Neural progenitor cell (in vitro differentiated cells): ENCODE data around the gene BBS7. TPM values are rescaled to one million over a fixed set of nuclear protein-coding genes. Genes with fewer than 3 reads are reported as not detected.

ENCODE experiments used
- DNase-seq: peaks from one replicate; pipeline ENCODE4 v3.0.0-alpha.2; 2016; ENCODE audit warnings: low spot score
- H2AFZ ChIP-seq: fragments of 200-600 bp; sonication (generic); replicated peaks from 2 replicates; pipeline ENCODE4 v1.6.1; 2016; ENCODE audit warnings: antibody characterized with exemption
- H3F3A ChIP-seq: fragments of 200-600 bp; sonication (generic); 2 replicates; pipeline ENCODE4 v1.6.1; 2016; ENCODE audit warnings: antibody characterized with exemption, low read depth
- H3K27ac ChIP-seq: fragments of 200-600 bp; sonication (generic); 2 replicates; pipeline ENCODE4 v1.5.1; 2016; ENCODE audit warnings: mild to moderate bottlenecking
- H3K27me3 ChIP-seq: fragments of 200-600 bp; sonication (generic); 2 replicates; pipeline ENCODE4 v1.6.1; 2016; ENCODE audit warnings: mild to moderate bottlenecking, moderate library complexity
- H3K36me3 ChIP-seq: fragments of 200-600 bp; sonication (generic); 2 replicates; pipeline ENCODE4 v1.5.1; 2016
- H3K4me1 ChIP-seq: fragments of 200-600 bp; sonication (generic); 2 replicates; pipeline ENCODE4 v1.6.1; 2016; ENCODE audit warnings: mixed run types
- H3K4me2 ChIP-seq: fragments of 200-600 bp; sonication (generic); 2 replicates; pipeline ENCODE4 v1.6.1; 2016
- H3K4me3 ChIP-seq: fragments of 200-600 bp; sonication (generic); 2 replicates; pipeline ENCODE4 v1.5.1; 2016
- H3K79me2 ChIP-seq: fragments of 200-600 bp; sonication (generic); 2 replicates; pipeline ENCODE4 v1.6.1; 2016; ENCODE audit warnings: low read depth
- H3K9ac ChIP-seq: fragments of 200-600 bp; sonication (generic); 2 replicates; pipeline ENCODE4 v1.6.1; 2016
- H3K9me3 ChIP-seq: fragments of 200-600 bp; sonication (generic); 2 replicates; pipeline ENCODE4 v1.5.1; 2016; ENCODE audit warnings: low read depth
- H4K20me1 ChIP-seq: fragments of 200-600 bp; sonication (generic); 2 replicates; pipeline ENCODE4 v1.6.1; 2016; ENCODE audit warnings: low read depth
- H3K27ac Mint-ChIP-seq: 3 replicates; pipeline ENCODE4 v1.8.0; 2021; ENCODE audit warnings: mixed read lengths
- H3K27me3 Mint-ChIP-seq: 2 replicates; pipeline ENCODE4 v1.8.0; 2022; ENCODE audit warnings: low read depth, mild to moderate bottlenecking, inconsistent platforms, moderate library complexity, mixed read lengths; ENCODE audit not compliant: insufficient read depth
- H3K36me3 Mint-ChIP-seq: 3 replicates; pipeline ENCODE4 v1.8.0; 2021; ENCODE audit warnings: mixed read lengths
- H3K4me1 Mint-ChIP-seq: 3 replicates; pipeline ENCODE4 v1.8.0; 2021; ENCODE audit warnings: mixed read lengths
- H3K4me3 Mint-ChIP-seq: 3 replicates; pipeline ENCODE4 v1.8.0; 2021; ENCODE audit warnings: mild to moderate bottlenecking, moderate library complexity, mixed read lengths
- H3K9me3 Mint-ChIP-seq: 3 replicates; pipeline ENCODE4 v1.8.0; 2020; ENCODE audit warnings: mixed read lengths
- EZH2 ChIP-seq: fragments of 200-600 bp; sonication (generic); IDR thresholded peaks from 2 replicates; pipeline ENCODE4 v1.6.1; 2017; ENCODE audit warnings: antibody characterized with exemption, mild to moderate bottlenecking, moderate library complexity
- EZH2phosphoT487 ChIP-seq: fragments of 200-600 bp; sonication (generic); IDR thresholded peaks from 2 replicates; pipeline ENCODE4 v1.6.1; 2017; ENCODE audit warnings: antibody characterized with exemption
- total RNA-seq: library from RNA; depleted of rRNA; stranded (reverse); fragments of >200 nt; gene quantifications from 2 replicates; pipeline ENCODE4 v1.2.3, GENCODE V29; 2015; ENCODE audit warnings: low replicate concordance
- TF ChIP-seq, protein P1 (sequence below): fragments of 200-600 bp; sonication (generic); IDR thresholded peaks from 2 replicates; pipeline ENCODE4 v1.5.1; 2017; ENCODE audit warnings: antibody characterized with exemption, mild to moderate bottlenecking

The BBS7 gene
- total RNA-seq, 1 donor from 2014 or later = 39.7 TPM

GRCh38 chr4:121801715-121802075 lies 68.6 kb downstream of the BBS7 start:
- no peaks in the 10 kb centered on the region for H3K9me3 ChIP-seq
- H3K4me1 Mint-ChIP-seq = peaks cover 21% of the 10 kb centered on the region
- H3F3A ChIP-seq = no peaks in the 10 kb centered on the region
- peak overlapping the region; percentile 85 for H3K4me3 Mint-ChIP-seq
- H3K27ac ChIP-seq = peak overlapping the region; percentile 54
- peak overlapping the region; percentile 93 for H3K4me3 ChIP-seq
- peaks cover 20% of the 10 kb centered on the region for H3K36me3 ChIP-seq
- peaks cover 17% of the 10 kb centered on the region for H3K36me3 Mint-ChIP-seq
- no peaks in the 10 kb centered on the region for H3K27me3 ChIP-seq
- H3K4me2 ChIP-seq = peak overlapping the region; percentile 81
- H4K20me1 ChIP-seq = no peaks in the 10 kb centered on the region
- H2AFZ ChIP-seq = peak overlapping the region; percentile 97
- H3K27me3 Mint-ChIP-seq = no peaks in the 10 kb centered on the region
- no peak overlapping the region for H3K27ac Mint-ChIP-seq
- TF ChIP-seq EZH2phosphoT487 = no peak
- no peak for TF ChIP-seq EZH2
- TF ChIP-seq, protein P1, sequence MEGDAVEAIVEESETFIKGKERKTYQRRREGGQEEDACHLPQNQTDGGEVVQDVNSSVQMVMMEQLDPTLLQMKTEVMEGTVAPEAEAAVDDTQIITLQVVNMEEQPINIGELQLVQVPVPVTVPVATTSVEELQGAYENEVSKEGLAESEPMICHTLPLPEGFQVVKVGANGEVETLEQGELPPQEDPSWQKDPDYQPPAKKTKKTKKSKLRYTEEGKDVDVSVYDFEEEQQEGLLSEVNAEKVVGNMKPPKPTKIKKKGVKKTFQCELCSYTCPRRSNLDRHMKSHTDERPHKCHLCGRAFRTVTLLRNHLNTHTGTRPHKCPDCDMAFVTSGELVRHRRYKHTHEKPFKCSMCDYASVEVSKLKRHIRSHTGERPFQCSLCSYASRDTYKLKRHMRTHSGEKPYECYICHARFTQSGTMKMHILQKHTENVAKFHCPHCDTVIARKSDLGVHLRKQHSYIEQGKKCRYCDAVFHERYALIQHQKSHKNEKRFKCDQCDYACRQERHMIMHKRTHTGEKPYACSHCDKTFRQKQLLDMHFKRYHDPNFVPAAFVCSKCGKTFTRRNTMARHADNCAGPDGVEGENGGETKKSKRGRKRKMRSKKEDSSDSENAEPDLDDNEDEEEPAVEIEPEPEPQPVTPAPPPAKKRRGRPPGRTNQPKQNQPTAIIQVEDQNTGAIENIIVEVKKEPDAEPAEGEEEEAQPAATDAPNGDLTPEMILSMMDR = no peak
- DNase-seq = no peak
- no peaks in the 10 kb centered on the region for H3K9me3 Mint-ChIP-seq
- H3K9ac ChIP-seq = peak overlapping the region; percentile 94
- peaks cover 46% of the 10 kb centered on the region for H3K79me2 ChIP-seq
- H3K4me1 ChIP-seq = peaks cover 16% of the 10 kb centered on the region

DNA sequence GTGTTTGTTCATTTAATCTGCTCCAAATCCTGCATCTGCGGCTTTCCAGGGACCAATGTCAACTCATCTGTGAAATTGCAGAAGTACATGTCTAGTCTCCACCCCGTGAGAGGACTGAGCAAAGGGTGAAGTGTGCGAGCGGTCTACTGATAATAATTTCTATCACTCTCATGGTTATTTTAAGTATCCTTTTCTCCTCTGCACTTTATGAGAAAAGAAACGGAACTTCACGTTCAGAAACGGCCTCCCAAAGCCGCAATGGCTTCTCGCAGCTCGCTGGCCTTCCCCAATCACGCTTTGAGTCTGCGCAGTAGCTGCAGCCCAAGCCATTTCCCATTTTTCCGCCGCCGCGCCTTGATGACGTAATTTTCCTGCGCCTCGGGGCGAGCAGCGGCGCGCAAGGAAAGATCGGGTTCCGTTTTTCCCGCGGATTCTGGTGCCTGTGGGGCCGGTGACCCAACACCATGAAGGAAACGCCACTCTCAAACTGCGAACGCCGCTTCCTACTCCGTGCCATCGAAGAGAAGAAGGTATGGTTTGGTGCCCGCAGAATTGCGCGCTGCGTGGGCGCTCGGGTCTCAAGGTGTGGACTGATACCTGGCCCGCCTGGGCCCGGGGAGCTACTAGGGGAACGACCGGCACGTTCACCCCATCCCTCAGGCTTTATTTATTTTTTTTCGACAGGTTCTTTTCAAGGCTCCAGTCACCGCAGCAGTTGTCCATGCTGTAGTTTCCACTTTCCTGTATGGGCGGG lies 69.1 kb downstream of the BBS7 start, which contains the start of gene EXOSC9:
Gene EXOSC9 (plus strand): TSS at position 363 of the 754 bp plus-strand sequence. CDS start 102 bp downstream, at position 465.
- Histone ChIP-seq H3K4me1 (peaks cover 21% of the 10 kb centered on the region), H3K79me2 (peaks cover 44% of the 10 kb centered on the region), H3K4me3 (peak within 1 kb of the TSS; percentile 93), H2AFZ (peak within 1 kb of the TSS; percentile 97), H3K9ac (peak within 1 kb of the TSS; percentile 94), H3F3A (no peaks in the 10 kb centered on the region), H3K4me2 (peak within 1 kb of the TSS; percentile 81), H3K27me3 (no peaks in the 10 kb centered on the region), H3K27ac (peak within 1 kb of the TSS; percentile 54), H4K20me1 (no peaks in the 10 kb centered on the region), H3K9me3 (no peaks in the 10 kb centered on the region), H3K36me3 (peaks cover 20% of the 10 kb centered on the region)
- peak within 1 kb of the TSS; percentile 85 for H3K4me3 Mint-ChIP-seq
- TF ChIP-seq EZH2phosphoT487 (no peak), EZH2 (no peak)
- TF ChIP-seq, protein P1 = no peak
- peak; percentile 95 for DNase-seq
- no peaks in the 10 kb centered on the region for H3K9me3 Mint-ChIP-seq
- H3K27ac Mint-ChIP-seq = peak within 1 kb of the TSS; percentile 89
- H3K27me3 Mint-ChIP-seq = no peaks in the 10 kb centered on the region
- H3K36me3 Mint-ChIP-seq = peaks cover 13% of the 10 kb centered on the region
- peaks cover 23% of the 10 kb centered on the region for H3K4me1 Mint-ChIP-seq

DNA sequence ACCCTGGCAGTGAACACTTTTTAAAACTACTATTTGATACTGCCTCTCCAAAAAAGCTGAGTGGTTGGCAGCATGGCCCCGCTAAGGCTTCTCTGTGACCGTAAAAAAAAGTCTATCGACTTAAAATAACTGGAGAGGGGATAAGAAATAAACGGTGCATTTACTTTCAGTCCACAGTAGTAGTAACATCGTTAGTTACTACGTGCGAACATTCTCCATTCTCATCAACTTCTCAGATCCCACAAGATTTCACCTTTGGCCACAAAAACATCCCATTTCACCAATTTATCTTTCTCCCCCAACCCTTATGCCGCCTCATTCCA lies 69.7 kb downstream of the BBS7 start:
- peak overlapping the region; percentile 85 for H3K4me3 Mint-ChIP-seq
- peaks cover 25% of the 10 kb centered on the region for H3K4me1 Mint-ChIP-seq
- Histone ChIP-seq H3F3A (no peaks in the 10 kb centered on the region), H3K4me2 (peak overlapping the region; percentile 81), H3K4me1 (peaks cover 23% of the 10 kb centered on the region), H3K36me3 (peaks cover 20% of the 10 kb centered on the region), H4K20me1 (no peaks in the 10 kb centered on the region), H3K4me3 (peak overlapping the region; percentile 93), H3K27me3 (no peaks in the 10 kb centered on the region), H3K9ac (peak overlapping the region; percentile 94), H3K9me3 (no peaks in the 10 kb centered on the region), H3K79me2 (peaks cover 44% of the 10 kb centered on the region), H3K27ac (no peak overlapping the region), H2AFZ (peak overlapping the region; percentile 97)
- DNase-seq = no peak
- no peaks in the 10 kb centered on the region for H3K27me3 Mint-ChIP-seq
- peak overlapping the region; percentile 89 for H3K27ac Mint-ChIP-seq
- peaks cover 13% of the 10 kb centered on the region for H3K36me3 Mint-ChIP-seq
- TF ChIP-seq EZH2phosphoT487 (no peak), EZH2 (no peak)
- TF ChIP-seq, protein P1 = no peak
- no peaks in the 10 kb centered on the region for H3K9me3 Mint-ChIP-seq
